HG02840 (cell line): Measurements from ENCODE around the gene ELAVL1.
"Not testable (repeated sequence)": the region's sequence is repeated elsewhere in the genome, so short reads cannot be mapped to it uniquely, and the experiment has no call there.

Source experiments
- ATAC-seq: cut with Tn5 transposase; IDR thresholded peaks from one replicate; pipeline ENCODE4 v1.9.1; 2021; ENCODE audit warnings: mild to moderate bottlenecking, moderate library complexity, moderate number of reproducible peaks; ENCODE audit not compliant: unreplicated experiment, low FRiP score

Gene ELAVL1

DNA sequence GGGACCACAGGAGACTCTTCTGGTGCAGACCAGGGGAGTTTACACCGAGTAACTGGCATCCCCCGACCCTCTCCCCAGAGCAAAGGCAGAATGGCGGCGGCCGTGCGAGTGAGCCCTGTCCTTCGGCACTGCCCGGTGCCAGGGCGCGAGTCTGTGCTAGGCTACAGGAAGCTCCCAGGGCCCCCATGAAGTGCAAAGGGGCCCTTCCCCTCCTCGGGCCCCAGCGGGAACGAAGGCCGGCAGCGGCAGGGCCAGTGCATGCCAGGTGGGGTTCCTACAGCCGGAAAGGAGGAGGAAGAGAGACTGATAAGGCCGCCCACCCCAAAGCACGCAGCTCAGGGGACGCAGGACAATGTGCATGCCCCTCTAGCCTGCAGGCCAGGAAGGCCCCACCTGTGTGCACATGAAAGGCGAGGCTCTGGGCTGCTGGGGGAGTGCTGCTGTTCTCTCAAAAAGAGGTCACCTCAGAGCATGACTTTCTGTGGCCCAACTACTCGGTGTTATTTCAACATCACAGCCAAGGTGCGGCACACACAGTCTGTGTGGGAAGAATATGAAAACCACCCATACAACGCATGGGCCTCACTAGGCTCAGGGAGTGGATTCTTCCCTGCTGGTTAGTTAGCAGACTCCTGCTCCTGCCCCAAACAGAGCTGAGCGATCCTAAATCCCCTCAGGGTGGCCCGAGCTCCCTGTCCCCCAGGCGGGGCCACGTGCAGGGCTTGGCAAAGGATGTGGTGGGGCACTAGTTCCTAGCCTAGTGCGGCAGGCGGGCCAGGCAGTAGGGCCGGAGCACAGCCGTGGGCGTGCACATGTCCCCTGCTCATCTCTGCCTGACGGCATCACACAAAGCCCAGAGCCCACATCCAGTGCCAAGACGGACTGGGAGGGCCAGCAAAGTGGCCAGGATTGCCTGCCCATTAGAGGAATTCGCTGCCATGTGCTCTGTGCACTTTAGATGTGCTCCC, 33.6 kb downstream of the ELAVL1 start:
- ATAC-seq: no peak

DNA sequence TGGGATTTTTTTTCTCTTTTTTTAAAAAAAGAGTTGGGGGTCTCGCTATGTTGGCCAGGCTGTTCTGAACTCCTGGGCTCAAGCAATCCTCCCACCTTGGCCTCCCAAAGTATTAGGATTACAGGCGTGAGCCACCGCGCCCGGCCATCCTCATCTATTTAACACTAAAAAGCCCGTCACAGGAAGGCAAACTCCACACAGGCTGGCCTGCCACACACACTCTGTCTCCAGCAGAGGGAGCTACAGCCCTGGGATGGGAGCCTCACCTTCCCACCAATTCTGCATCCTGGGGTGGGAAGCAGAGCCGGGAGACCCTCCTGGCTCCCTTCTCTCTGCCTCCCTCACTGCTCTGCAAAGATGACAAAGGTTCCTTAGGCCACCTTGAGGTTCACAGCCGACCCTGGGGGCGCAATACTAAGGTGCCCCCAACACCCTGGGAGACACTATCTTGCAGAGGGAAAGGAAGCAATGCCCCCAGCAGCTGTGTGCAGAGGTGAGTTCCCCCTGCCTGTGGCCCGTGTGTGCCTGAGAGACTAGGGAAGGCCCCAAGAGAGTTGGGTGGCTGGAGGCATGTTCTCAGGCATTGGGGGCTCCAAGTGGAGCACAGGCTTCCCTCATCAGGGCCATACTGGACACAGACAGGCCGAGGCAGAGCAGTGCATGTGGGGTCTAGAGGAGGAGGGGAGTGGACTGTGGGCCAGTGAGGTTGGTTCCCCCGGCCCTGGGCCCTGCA, 34.6 kb downstream of the ELAVL1 start:
- no peak for ATAC-seq

DNA sequence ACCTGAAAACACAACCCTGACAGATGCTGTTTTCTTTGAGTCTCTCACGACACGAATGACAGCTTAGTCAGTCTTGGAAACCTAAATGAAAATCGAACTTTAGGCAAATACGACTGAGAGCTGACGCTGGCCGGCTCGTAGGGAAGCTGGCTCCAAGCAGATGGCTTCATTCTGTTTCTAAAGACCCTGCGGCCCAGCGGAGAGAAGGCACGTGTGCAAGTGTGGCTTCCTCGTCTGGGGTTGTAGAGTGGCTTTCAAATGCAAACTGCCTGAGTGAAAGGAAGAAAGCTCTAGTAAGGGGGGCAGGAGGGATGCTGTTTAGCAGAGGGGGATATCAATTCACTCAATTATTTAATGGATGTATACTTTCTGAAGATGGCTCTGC, 35.9 kb downstream of the ELAVL1 start:
- ATAC-seq: no peak

DNA sequence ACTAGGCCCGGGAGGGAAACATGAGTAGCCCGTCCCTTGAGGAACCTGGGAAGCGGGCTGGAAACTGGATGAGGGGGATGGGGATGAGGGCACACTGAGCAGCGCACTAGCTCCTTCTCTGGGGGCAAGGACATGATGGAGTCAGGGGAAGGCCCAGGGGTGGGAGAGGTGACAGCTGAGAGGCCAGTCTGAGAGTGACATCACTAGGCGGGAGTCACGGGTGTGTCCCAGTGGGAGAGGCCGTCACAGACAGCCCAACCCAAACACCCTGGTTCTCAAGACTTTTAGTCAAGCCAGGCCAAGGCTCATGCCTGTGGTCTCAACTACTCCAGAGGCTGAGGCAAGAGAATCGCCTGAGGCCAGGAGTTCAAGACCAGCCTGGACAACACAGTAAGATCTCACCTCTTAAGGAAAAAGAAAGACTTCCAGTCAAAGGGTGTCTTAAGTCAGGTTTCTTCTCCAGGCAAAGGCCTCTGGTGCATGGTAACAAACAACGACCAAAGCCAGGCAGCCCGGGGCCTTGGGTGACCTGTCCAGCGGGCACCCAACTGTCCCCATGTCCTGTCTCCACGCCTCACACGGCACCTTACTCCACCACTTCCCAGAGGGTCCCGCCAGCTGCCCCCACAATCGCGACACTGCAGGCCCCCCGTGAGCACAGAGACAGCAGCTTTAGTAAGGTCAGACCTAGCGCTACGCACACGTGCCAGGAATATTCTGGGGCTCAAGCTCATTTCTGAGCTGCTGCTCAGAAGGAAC, 36.5 kb downstream of the ELAVL1 start:
- ATAC-seq: no peak

DNA sequence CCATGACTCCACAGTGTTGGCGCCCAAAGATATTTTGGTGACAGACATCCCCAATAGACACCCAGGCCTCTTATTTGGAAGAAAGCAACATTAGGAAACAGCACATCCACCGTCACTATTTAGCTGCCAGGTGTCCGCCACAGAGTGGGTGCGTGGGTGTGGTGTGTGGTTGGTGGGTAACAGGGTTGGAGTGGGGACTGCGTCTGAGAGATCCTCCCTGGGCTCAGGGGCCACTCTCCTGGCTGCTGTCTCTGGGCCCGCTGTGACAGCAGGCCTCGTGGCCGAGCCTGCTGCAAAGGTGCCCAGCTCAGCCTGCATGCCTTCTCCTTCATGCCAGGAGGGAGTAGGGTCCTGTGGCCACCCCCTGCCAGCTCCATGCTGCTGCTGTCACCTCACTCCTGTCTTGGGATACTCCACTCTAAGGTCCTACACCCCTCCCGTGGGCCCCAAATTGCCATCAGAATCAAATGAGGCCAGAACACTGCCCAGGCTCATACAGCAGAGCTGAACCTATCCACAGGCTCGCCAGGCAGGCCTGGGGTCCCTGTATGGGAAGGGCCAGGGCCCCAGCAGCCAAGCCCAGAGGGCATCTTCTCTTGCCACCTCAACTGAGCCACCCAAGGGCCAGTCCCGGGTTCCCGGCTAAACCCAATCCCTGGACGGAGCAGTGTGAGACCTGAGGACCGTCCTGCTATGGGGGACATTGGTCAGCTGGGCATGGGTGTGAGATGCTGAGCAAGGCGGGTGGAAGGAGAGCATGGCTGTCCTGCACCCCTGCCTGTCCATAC, 37.2 kb downstream of the ELAVL1 start:
- no peak for ATAC-seq

- no peak for ATAC-seq
Measured at GRCh38 chr19:7965921-7966665, 39.3 kb downstream of the ELAVL1 start.

GRCh38 chr19:7965259-7965841, 40.1 kb downstream of the ELAVL1 start:
- ATAC-seq: no peak

DNA sequence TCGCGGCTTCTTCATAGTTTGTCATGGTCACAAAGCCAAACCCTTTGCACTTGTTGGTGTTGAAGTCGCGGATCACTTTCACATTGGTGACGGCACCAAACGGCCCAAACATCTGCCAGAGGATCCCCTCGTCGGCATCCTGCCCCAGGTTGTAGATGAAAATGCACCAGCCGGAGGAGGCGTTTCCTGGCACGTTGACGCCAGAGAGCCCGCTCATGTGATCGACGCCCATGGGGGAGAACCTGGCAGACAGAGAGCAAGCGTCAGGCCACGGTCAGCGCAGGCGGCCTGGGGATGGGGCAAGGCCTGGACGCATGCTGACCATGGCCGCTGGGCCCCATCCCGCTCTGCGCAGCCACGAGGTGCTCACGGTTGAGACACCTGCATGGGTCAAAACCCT, 41.9 kb downstream of the ELAVL1 start:
- ATAC-seq: no peak

DNA sequence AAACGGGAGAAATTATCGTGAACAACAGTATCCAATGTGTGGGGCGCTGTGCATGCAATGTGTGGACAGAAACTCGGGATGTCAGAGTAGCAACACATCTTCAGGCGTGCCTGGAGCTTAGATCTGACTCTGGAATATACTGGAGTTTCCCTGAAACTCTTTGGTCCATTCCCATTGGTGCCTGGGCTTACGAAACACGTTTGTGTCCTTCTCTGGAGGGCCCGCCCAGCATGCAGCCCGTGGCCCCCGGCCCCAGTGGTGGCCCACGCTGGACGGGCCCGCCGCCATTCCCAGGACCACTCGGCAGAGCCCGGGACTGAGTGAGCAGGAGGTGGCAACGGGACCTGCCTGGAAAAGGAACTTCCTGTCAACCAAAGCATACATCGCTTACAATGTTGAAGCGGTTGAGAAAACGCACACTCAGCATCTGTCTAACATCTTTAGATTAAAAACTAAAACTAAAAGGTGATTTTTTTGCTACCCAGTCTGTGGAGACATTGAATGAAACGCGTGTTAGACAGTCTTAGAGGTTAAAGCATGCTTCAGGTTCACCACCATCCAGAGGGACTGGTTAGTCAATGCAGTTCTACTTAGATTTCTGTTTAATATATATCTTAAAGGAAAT, 42.7 kb downstream of the ELAVL1 start:
- ATAC-seq: no peak

- ATAC-seq: no peak
Measured at GRCh38 chr19:7961920-7962626, 43.4 kb downstream of the ELAVL1 start.

DNA sequence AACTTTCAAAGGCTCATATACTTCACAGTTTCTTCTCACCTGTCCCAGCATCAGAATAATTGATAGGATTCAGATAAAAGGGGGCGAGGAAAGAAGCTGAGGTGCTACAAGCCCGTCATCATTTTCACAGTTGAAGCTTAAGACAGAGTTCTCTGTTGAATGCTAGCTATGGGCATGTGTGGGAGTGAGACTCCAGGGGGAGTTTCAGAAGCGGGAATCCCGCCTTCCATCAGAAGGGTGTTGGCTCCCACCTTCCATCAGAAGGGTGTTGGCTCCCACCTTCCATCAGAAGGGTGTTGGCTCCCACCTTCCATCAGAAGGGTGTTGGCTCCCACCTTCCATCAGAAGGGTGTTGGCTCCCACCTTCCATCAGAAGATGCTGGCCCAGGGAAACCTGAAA, 44.4 kb downstream of the ELAVL1 start:
- not testable (repeated sequence) for ATAC-seq

DNA sequence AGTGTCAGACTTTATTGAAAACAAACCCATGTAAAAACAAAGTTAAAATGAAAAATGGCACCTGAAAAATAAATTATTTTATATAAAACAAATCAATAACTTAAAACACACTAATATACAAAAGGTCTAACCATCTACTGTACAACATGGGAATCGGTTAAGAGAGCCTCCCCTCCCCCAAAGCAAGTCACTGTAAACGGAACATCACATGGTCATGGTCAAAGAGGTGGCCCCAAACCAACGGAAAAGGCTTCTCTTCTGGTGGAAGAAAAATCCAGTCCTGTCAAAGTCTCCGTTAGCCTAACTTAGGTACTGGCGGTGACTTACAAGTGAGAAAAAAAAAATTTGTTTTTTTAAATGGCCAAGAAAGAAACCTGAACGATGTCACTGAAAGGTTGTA, 46.2 kb downstream of the ELAVL1 start:
- ATAC-seq: no peak

GRCh38 chr19:7955696-7956095, 49.7 kb downstream of the ELAVL1 start:
- ATAC-seq: no peak

DNA sequence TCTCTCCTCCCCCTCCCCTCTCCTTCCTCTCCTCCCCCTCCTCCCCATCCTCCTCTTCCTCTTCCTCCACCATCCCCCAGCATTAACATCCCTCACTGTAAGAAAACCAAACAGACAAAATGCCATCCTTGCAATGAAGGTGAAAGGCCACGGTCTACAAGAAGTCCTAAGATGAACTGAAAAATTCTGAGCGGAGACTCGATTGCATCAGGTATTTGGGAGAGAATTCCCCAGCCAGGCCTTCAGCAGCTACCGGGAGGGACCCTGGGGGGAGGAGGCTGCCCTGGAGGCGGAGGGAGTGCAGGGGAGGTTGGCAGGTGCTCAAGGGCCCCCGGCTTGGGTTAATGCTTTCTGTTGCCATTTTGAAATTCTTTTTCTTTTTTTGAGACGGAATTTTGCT, 51.9 kb downstream of the ELAVL1 start:
- ATAC-seq: no peak

DNA sequence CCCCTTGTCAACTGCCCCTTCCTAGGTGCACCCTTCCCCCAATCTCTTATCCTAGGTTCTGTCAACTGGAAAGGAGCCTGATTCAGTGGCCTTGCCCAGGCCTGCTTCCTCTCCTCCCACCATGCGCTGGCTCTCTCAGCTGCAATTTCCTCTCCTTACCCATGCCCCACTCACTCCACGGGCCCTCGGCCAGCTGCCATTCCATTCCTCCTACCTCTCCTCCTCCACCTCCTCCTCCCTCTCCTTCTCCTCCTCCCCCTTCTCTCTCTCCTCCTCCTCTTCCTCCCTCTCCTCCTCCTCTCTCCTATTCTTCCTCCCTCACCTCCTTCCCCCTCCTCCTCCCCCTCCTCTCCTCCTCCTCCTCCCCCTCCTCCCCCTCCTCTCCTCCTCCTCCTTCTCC, 52.4 kb downstream of the ELAVL1 start:
- no peak for ATAC-seq

- ATAC-seq: no peak
Measured at GRCh38 chr19:7947939-7948338, 57.5 kb downstream of the ELAVL1 start.

DNA sequence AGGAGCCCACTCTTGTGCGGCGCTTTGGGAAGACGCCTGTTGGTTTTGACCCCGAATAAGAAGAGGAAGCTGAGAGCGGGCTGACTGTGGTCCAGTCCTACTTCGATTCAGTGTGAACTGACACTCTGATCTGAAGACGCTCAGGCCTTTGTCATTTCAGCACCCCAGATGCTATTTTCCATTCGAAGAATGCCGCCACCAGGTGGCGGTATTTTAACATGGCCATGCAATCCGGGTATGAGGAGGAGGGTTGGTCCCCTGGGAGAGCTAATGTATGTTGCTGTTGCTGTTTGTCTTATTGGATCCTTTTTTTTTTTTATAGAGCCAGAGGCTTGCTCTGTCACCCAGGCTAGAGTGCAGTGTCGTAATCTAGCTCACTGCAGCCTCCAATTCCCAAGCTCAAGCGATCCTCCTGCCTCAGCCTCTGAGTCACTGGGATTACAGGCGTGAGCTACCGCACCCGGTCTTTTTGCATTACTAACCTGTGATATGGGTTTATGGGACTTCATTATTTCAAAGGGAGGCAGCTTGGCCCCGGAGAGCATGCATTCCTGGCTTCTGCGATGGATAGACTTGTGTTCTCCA, 61.2 kb downstream of the ELAVL1 start:
- ATAC-seq: peak; percentile 15
